Osteoblast (primary cell): ENCODE measurements around the gene DUSP15. TPM values are rescaled to one million over a fixed set of nuclear protein-coding genes. Genes with fewer than 3 reads are reported as not detected.

ENCODE experiments used
- DNase-seq: peaks from one replicate; pipeline ENCODE4 v3.0.0; 2011; ENCODE audit warnings: low spot score, mixed read lengths; ENCODE audit not compliant: insufficient read length; ENCODE audit errors: missing footprints
- H2AFZ ChIP-seq: 2 replicates; pipeline ENCODE4 v1.6.0; 2011; ENCODE audit warnings: mild to moderate bottlenecking, low read length
- H3K27ac ChIP-seq: 2 replicates; pipeline ENCODE4 v1.5.1; 2011; ENCODE audit warnings: mild to moderate bottlenecking, low read depth, low read length, moderate library complexity
- H3K27me3 ChIP-seq: 2 replicates; pipeline ENCODE4 v1.6.0; 2012; ENCODE audit warnings: mild to moderate bottlenecking, control low read depth, inconsistent platforms, low read length, moderate library complexity; ENCODE audit not compliant: insufficient read depth
- H3K36me3 ChIP-seq: 2 replicates; pipeline ENCODE4 v1.5.1; 2011; ENCODE audit warnings: mild to moderate bottlenecking, low read length, control low read depth, moderate library complexity; ENCODE audit not compliant: insufficient read depth
- H3K4me1 ChIP-seq: 2 replicates; pipeline ENCODE4 v1.5.1; 2011; ENCODE audit warnings: mild to moderate bottlenecking, low read length, control low read depth, moderate library complexity; ENCODE audit not compliant: insufficient read depth
- H3K4me2 ChIP-seq: 2 replicates; pipeline ENCODE4 v1.6.0; 2011; ENCODE audit warnings: mild to moderate bottlenecking, low read length; ENCODE audit not compliant: insufficient read depth
- H3K4me3 ChIP-seq: fragments of 200-600 bp; sonication (generic); 3 replicates; pipeline ENCODE4 v1.5.1; 2012; ENCODE audit warnings: mild to moderate bottlenecking, low read length, inconsistent platforms; ENCODE audit not compliant: insufficient read depth
- H3K79me2 ChIP-seq: 2 replicates; pipeline ENCODE4 v1.6.0; 2012; ENCODE audit warnings: mild to moderate bottlenecking, low read length, control low read depth, inconsistent platforms; ENCODE audit not compliant: insufficient read depth
- H3K9me3 ChIP-seq: 2 replicates; pipeline ENCODE4 v1.5.1; 2011; ENCODE audit warnings: low read depth, low read length, control low read depth
- H4K20me1 ChIP-seq: 2 replicates; pipeline ENCODE4 v1.6.0; 2012; ENCODE audit warnings: mild to moderate bottlenecking, low read length, control low read depth; ENCODE audit not compliant: insufficient read depth
- CTCF ChIP-seq: IDR thresholded peaks from 2 replicates; pipeline ENCODE4 v1.5.1; 2011; ENCODE audit warnings: mild to moderate bottlenecking, low read depth, low read length, moderate library complexity; ENCODE audit errors: extremely low read depth
- total RNA-seq: library from RNA; depleted of rRNA; stranded (reverse); fragments of >200 nt; gene quantifications from 2 replicates; pipeline ENCODE4 v1.2.3, GENCODE V29; 2012

Gene DUSP15
- total RNA-seq, 1 donor: 1.4 TPM

- peaks cover 51% of the 10 kb centered on the region for H3K27me3 ChIP-seq
These were observed 18.9 kb downstream of the DUSP15 start for GRCh38 chr20:31851240-31851955.

GRCh38 chr20:31849306-31849930 is 20.9 kb downstream of the DUSP15 start:
- peak; percentile 79 for DNase-seq
- H3K4me1 ChIP-seq: peaks cover 7% of the 10 kb centered on the region
- no peak for TF ChIP-seq CTCF
- no peak overlapping the region for H3K4me2 ChIP-seq
- no peaks in the 10 kb centered on the region for H3K36me3 ChIP-seq
- H2AFZ ChIP-seq: no peak overlapping the region
- H3K79me2 ChIP-seq: no peaks in the 10 kb centered on the region
- H3K4me3 ChIP-seq: no peak overlapping the region
- no peaks in the 10 kb centered on the region for H4K20me1 ChIP-seq
- no peaks in the 10 kb centered on the region for H3K9me3 ChIP-seq
- H3K27me3 ChIP-seq: peaks cover 42% of the 10 kb centered on the region
- H3K27ac ChIP-seq: no peak overlapping the region

More at GRCh38 chr20:31851240-31851955, 18.9 kb downstream of the DUSP15 start:
- Histone ChIP-seq H3K79me2 (no peaks in the 10 kb centered on the region), H3K9me3 (no peaks in the 10 kb centered on the region), H3K27ac (no peak overlapping the region), H3K4me2 (no peak overlapping the region), H3K4me3 (no peak overlapping the region), H2AFZ (no peak overlapping the region), H3K4me1 (no peaks in the 10 kb centered on the region), H3K36me3 (no peaks in the 10 kb centered on the region), H4K20me1 (no peaks in the 10 kb centered on the region)
- peak; percentile 81 for DNase-seq
- no peak for TF ChIP-seq CTCF

- no peak overlapping the region for H3K4me2 ChIP-seq
- H2AFZ ChIP-seq: no peak overlapping the region
- peaks cover 35% of the 10 kb centered on the region for H3K27me3 ChIP-seq
- TF ChIP-seq CTCF: no peak
- H3K27ac ChIP-seq: no peak overlapping the region
- peaks cover 16% of the 10 kb centered on the region for H3K4me1 ChIP-seq
- no peaks in the 10 kb centered on the region for H3K9me3 ChIP-seq
- no peaks in the 10 kb centered on the region for H3K79me2 ChIP-seq
- no peak for DNase-seq
- H4K20me1 ChIP-seq: no peaks in the 10 kb centered on the region
- no peaks in the 10 kb centered on the region for H3K36me3 ChIP-seq
- H3K4me3 ChIP-seq: no peak overlapping the region
These were observed 22.0 kb downstream of the DUSP15 start for GRCh38 chr20:31848088-31848999.

- H3K79me2 ChIP-seq: no peaks in the 10 kb centered on the region
- H3K27me3 ChIP-seq: peaks cover 35% of the 10 kb centered on the region
- H2AFZ ChIP-seq: no peak overlapping the region
- H3K9me3 ChIP-seq: no peaks in the 10 kb centered on the region
- no peak for DNase-seq
- no peak overlapping the region for H3K4me2 ChIP-seq
- H3K4me1 ChIP-seq: peaks cover 32% of the 10 kb centered on the region
- TF ChIP-seq CTCF: no peak
- peaks cover 4% of the 10 kb centered on the region for H4K20me1 ChIP-seq
- H3K36me3 ChIP-seq: no peaks in the 10 kb centered on the region
- no peak overlapping the region for H3K27ac ChIP-seq
- no peak overlapping the region for H3K4me3 ChIP-seq
These were observed 23.6 kb downstream of the DUSP15 start for GRCh38 chr20:31846793-31847138.
